NCI-H510A treated with DMSO at 0.1 percent for 48 hours (cell line): ENCODE data around the gene CPNE4.

Source experiments
- DNase-seq: peaks from one replicate; lab custom pipeline; 2025; lab: John Stamatoyannopoulos, UW

The CPNE4 gene

DNA sequence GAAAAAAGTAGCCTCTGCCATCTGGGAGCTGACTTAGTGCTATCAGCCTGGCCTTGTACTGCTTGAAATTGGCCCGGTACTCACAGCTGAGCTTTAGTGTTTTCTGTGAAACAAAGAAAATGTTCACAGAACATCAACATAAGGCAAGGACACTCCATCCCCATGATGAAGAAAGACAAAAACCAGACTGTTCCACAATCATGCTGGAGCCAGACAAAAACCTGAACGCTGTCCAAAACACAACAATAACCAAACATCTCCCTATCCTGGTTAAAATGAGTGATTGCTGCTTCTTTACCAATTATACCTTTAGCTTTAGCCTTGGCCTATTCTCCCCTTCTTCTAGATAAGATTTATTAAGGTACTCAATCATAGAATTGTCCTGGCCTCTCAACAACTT is 153.9 kb downstream of the CPNE4 start:
- DNase-seq, result no peak

DNA sequence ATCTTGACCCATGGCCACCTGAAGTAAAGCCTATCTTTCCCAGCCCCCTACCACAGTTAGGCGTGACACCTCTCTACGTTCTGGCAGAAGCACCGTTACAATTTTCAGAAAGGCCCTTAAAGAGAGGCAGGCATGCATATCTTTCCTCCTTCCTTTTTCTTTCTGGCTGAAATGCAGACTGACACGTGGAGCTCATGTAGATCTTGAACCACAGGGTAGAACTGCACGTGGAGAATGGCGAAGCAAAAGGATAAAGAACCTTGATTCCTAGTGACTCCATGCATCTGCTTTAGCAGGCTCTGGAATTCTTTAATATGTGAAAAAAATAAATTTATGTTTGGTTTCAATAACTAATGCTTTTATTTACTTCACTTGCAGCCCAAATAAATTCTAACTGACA is 166.6 kb downstream of the CPNE4 start:
- DNase-seq, result no peak

DNA sequence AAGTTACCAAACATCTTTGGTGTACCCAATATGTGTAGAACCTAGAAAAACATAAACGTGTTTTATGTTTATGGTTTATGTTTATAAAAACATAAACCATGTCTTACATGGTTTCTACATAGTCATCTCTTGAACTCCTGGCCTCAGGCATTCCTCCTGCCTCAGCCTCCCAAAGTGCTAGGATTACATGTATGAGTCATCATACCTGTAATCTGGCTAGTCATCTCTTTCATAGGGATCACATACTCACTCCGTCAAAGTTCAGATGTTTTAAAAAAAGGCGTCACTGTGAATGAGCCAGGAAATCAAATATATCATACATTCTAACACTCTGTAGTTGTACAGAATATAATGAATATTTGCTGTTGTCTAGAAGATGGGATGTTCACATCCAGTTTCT is 178.6 kb downstream of the CPNE4 start:
- no peak for DNase-seq

DNA sequence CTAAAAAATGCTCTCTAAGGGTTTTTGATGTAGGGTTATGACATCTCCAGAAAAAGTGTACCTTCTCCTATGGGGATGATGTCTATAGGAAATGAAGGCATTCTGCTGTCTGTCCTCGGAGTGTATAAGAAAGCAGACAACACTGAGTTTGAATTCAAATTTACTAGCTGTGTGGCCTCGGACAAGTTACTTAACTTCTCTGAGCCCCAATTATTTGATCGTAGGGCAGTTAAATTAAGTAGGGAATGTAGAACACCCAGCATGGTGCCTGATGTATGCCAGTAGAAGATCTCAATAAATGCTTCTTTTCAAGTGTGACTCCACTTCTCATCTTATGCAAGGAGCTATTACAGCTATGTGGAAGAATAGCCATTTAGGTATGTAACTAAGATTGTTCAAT is 184.6 kb downstream of the CPNE4 start:
- no peak for DNase-seq

DNA sequence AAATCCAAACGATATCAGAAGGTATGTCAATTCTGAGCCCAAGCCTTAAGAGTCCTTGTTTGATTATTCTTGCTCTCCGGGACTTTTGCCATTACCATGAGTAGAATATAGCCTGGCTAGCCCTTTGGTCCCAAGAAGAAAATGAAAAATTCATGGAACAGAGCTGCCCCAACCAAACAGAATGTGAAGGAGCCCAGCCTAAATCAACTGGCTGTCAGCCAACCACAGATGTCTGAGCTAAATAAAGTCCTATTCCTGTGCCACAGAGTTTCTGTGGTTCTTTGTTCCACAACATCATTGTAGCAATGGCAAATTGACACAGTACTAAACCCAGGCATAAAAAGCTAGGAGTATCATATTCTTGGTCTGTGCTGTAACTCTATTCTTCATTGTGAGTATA is 185.2 kb downstream of the CPNE4 start:
- no peak for DNase-seq

DNA sequence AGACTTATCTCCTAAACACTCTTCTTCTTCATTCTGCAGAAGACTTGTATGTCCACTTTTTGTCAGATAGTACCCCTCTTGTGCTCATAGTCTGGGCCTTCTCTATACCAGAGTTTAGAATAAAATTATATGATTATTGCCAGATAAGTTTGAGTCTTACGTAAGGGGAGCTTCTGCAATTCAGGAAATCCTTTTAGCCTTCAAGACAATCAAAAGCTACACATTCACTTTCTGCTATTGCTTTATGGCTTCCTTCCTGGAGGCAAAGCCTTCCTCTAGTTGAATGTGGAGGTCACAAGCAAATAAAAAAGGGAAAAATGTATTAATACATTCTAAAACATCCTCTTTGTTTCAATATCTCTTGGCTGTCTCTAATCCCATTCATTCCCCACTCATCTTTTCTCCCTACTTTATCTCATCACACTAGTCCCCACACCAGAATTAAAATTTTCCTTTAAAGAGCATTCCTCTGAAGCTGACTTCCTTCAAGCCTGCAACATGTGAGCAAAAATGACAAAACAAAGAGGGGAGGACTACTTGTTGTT is 186.8 kb downstream of the CPNE4 start:
- no peak for DNase-seq

DNA sequence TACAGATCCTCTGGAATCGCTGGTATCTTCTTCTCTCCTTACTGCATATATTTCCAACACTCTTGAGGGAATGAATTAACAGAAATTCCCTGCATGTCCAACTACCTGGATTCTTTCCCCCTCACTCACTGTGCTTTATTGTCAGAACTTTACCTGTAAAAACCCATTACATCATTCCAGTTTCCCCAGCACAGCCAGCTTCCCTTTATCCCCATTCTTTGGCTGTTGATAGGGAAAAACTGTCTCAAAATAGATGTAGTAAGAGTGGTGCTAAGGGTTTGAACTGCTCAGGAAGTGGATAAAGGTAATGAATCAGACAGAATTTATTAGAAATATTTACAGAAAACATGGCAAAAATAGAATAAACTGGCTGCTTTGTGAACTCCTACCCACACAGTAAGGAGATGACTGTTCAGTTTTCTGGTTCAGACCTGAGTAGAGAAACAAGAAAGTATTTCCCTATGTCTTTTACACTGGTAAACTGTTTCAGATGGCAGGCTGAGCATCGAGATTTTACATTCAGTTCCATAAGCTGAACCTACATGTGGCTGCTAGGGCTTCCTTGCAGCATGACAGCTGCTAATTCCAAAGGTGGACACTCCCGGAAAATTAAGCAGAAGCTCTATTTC is 188.4 kb downstream of the CPNE4 start:
- DNase-seq, result no peak

- DNase-seq, result no peak
Measured at GRCh38 chr3:131843174-131843573, 191.6 kb downstream of the CPNE4 start.

DNA sequence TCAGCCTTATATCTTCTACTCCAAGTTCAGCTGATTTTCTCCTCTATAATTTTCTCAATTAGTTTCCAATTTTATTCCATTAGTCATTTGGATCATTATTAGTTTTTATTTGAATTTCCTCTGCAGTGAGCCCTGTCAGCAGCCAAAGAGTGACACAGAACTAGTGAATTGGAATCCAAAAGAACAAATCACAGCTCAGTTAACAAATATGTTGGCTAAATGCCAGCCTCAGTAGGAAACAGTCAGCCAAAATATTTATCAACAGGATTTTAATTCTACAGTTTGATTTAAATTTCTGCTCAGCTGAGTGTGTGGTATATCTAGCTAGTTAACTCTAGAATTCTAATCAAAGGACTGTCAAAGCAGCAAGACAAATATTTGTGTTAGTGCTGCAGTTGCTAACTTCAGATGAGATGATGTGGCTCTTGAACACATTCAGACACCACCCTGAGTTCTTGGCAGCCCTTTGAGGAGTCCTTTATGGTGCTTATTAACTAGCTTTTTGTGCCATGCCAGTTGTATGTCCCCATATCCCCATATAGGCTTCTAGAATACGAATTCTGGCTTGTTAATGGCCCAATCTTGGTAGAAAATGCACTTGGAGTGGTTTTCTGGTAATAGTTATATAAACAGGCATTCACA is 194.5 kb downstream of the CPNE4 start:
- no peak for DNase-seq

DNA sequence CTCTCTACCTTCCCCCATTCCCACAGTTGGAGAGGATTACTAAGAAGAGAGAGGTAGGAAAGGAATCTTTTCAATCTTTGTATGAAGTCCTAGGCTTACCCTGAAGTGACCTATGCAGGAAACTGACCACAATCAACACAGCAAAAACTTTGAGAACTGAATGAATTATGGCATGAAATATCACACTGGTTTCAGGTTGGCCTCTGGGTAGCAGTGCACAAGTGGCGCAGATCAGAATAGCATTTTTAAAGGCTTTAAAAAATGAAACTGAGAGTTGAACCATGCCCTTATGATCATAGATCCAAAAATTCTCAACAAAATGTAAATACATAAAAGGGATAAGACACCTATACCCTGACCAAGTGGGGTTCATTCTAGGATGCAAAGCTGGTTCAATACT is 198.9 kb downstream of the CPNE4 start:
- DNase-seq, result no peak

DNA sequence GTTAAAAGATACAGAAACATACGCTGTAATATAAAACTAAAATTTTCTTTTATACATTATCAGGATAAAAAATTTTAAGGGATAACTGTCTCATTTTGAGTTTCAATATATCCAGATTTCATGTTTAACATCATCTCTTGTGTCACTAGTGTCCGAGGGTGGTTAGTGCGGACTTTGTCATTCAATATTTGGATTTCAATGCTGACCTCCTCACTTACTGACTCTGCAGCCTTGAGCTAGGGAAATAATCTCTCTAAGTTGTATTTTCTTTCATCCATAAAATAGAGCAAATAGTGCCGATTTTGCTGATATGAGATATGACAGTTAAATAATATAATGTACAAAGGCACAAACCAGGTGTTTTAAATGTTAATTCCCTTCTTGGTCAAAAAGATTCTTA is 203.2 kb downstream of the CPNE4 start:
- DNase-seq, result no peak

- DNase-seq, result no peak
Measured at GRCh38 chr3:131821191-131821762, 213.5 kb downstream of the CPNE4 start.

- DNase-seq, result no peak
Measured at GRCh38 chr3:131819381-131820055, 215.3 kb downstream of the CPNE4 start.

- DNase-seq, result no peak
Measured at GRCh38 chr3:131812433-131812832, 222.4 kb downstream of the CPNE4 start.

DNA sequence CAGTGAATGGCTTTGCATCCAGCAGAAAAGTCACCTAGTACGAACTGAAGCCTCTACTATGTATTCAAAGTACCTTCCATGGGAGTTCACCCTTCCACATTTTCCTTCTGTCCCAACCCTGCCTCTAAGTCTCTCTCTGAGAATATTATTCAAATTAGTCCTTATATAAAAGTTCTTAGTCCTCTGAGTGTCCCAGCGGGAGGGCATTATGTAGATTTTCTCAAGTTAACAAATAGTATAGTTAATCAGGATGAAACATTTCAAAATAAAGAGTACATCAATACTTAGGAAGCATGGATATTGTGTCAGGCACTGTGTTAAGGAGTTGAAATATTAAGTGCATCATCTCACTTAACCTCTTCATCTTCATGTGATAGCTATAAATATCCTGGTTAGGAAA is 223.3 kb downstream of the CPNE4 start:
- DNase-seq, result no peak

- DNase-seq, result no peak
Measured at GRCh38 chr3:131807822-131808221, 227.0 kb downstream of the CPNE4 start.

DNA sequence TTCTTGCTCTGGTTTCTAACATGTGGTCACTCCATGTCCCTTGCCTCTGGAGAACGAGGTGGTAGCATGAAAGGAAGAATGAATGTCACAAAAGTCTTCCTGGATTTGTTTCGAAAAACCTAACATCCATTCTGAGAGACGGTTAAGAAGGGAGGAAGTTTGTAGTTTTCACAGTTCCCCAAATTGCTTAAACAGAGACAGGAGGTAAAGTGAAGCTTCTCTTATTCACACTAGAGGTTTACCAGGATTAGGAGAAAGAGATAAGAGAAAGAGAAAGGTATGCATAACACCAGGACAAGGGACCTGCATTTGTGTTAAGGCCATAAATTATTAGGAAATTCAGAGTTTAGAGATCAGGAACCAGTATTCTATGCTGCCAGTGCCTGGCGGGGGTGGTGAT is 228.1 kb downstream of the CPNE4 start:
- no peak for DNase-seq

- no peak for DNase-seq
Measured at GRCh38 chr3:131804565-131805133, 230.2 kb downstream of the CPNE4 start.

DNA sequence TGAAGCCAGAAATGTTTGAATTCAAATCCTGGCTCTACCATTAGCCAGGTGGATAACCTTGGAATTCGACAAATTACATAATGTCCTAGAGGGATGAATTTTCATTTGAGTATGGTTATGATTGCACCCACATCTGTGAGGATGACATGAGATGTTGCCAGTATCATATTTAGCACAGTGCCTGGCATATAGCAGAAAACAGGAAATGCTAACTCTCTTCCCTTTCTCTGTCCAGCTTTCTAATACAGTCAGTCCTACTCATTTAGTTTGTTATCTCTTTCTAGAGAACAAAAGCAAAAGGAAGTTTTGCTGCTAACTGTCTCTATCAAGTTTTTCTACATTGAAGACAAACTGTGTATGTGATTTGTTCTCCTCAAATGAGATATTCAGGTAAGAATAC is 231.7 kb downstream of the CPNE4 start:
- DNase-seq, result no peak

- DNase-seq, result no peak
Measured at GRCh38 chr3:131802029-131802428, 232.8 kb downstream of the CPNE4 start.

- DNase-seq, result no peak
Measured at GRCh38 chr3:131801566-131801965, 233.2 kb downstream of the CPNE4 start.

GRCh38 chr3:131797776-131798175 is 237.0 kb downstream of the CPNE4 start:
- DNase-seq, result no peak
